HG03469 (cell line): ENCODE data around the gene NPPA.

Source experiments
- ATAC-seq: cut with Tn5 transposase; IDR thresholded peaks from one replicate; pipeline ENCODE4 v1.9.1; 2021; ENCODE audit warnings: mild to moderate bottlenecking, moderate library complexity, moderate number of reproducible peaks; ENCODE audit not compliant: unreplicated experiment

NPPA gene

GRCh38 chr1:11874624-11875023 is 27.0 kb upstream of the NPPA start:
- no peak for ATAC-seq

- no peak for ATAC-seq
These were observed 26.6 kb upstream of the NPPA start for GRCh38 chr1:11874258-11874562.

- ATAC-seq = no peak
These were observed 26.0 kb upstream of the NPPA start for GRCh38 chr1:11873395-11874257.

DNA sequence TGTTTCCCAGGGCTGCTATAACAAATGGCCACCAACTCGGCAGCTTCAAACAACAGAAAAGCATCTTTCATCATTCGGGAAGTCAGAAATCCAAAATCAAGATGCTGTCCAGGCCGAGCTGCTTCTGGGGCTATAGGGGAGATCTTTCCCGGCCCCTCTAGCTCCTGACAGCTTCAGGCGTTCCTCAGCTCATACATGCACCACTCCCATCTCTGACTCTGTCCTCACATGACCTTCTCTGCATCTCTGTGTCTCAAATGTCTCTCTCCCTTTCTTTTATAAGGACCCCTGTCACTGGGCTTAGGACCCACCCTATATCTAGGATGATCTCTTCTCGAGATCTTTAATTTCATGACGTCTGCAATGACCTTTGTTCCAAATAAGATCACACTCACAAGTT is 25.0 kb upstream of the NPPA start:
- no peak for ATAC-seq

DNA sequence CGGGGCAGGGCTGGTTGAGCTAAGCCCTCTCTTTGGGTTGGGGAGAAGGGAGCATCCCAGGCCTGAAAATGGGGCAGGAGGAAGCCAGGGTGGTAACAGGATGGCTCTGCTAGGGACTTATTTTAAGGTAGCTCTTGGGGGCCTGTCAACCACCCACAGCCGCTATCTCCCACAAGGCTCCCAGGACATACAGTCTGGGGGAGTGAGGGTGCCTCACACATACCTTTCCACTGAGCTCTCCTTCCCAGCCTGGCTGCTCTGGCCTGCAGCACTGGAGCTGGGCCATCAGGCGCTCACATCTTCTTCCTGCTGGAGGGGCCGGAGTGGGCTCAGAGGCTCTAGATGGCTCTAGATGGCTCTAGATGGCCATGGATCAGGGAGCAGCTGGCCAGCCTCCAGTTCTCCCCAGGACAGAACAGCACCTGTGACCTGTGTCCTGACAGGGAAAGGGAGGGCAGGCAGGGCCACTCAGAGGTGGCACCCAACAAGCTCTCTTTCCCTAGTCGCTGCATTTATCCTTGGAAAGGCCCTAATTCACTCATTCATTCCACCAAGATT is 22.1 kb upstream of the NPPA start:
- ATAC-seq = no peak

DNA sequence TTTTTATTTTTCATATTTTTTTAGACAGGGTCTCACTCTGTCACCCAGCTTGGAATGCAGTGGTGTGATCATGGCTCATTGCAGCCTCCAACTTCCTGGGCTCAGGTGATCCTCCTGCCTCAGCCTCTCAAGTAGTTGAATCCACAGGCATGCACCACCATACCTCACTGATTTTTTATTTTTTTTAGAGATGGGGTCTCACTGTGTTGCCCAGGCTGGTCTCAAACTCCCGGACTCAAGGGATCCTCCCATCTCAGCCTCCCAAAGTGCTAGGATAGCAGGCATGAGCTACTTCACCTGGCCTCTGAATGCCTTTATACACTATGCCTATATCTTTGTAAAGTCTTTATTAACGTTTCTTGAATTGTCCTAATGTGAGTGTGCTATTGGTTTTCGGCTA is 21.5 kb upstream of the NPPA start:
- no peak for ATAC-seq

GRCh38 chr1:11868331-11868980 is 20.9 kb upstream of the NPPA start:
- no peak for ATAC-seq

- ATAC-seq = no peak
These were observed 15.3 kb upstream of the NPPA start for GRCh38 chr1:11862890-11863289.

DNA sequence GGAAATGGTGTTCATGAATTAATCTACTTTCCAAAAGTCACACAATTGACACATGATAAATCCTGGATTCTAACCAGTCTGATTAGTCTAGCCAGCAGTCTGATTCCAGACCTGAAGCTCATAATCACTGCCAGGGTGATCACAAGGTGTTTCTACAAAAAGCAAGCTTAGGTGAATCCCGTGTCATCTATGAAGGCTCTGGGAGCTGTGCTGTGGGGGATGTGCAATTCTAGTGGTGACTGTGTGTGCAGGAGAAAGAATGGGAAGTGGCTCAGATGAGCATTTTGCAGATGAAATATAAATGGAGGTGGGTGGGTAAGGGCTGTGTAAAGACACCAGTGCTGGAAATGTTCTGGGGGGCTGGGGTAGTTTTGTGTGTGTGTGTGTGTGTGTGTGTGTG is 13.0 kb upstream of the NPPA start:
- no peak for ATAC-seq

GRCh38 chr1:11860083-11860482 is 12.5 kb upstream of the NPPA start:
- no peak for ATAC-seq

DNA sequence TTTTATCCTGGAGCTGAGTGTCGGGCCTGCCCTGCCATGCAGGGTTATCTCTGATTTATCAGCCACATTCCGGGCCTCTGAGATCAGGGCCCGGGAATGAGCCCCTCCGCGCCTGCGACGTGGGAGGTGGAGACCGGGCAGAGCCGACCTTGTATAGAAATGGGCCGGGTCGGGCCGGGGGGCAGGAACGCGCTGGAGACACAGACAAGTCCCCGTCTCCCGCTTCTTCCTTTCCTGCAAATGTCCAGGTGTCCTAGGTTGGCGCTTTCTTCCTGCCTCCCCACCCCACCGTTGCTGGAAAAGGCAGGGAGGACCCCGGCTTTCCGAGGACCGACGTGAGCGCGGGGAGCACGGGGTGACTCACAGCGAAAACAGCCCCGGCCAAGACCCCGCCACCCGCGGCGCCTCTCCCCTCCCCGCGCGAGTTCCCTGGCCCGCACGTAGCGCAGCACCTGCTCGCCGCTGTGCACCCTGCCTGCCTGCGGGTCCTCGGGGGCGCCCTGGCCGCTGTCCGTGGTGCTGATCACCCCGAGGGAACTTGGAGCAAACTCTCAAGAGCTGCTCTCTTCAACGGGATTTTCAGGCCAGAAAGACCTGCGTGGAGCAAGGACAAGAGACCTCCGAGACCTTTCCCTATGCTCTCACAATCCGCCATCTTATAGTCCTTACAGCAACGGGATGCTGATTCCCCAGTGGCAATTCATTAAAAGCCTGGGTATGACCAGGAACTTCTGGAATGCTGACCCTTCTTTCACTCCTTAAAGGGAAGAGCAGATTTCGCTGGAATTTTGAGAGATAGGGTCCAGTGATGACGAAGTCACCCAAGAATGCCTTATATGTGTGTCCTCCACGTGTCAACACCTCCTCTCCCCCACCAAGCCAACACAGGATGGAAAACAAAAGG is 11.6 kb upstream of the NPPA start:
- no peak for ATAC-seq

- no peak for ATAC-seq
These were observed 11.0 kb upstream of the NPPA start, which contains the start of gene NPPB for GRCh38 chr1:11858613-11858967. Gene NPPB (minus strand): TSS chr1:11858945. CDS start chr1:11858833, 112 bp downstream.

DNA sequence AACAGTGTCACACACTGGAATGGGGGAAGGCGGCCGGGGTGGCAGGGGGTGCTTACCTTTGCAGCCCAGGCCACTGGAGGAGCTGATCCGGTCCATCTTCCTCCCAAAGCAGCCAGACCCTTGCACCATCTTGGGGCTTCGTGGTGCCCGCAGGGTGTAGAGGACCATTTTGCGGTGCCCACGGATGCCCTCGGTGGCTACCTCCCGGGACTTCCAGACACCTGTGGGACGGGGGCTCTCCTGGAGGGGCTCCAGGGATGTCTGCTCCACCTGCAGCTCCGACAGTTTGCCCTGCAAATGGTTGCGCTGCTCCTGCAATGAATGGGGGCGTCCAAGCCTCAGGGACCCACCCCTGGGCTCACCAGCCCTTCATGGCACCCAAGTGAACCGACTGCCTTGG is 10.6 kb upstream of the NPPA start:
- ATAC-seq = no peak

DNA sequence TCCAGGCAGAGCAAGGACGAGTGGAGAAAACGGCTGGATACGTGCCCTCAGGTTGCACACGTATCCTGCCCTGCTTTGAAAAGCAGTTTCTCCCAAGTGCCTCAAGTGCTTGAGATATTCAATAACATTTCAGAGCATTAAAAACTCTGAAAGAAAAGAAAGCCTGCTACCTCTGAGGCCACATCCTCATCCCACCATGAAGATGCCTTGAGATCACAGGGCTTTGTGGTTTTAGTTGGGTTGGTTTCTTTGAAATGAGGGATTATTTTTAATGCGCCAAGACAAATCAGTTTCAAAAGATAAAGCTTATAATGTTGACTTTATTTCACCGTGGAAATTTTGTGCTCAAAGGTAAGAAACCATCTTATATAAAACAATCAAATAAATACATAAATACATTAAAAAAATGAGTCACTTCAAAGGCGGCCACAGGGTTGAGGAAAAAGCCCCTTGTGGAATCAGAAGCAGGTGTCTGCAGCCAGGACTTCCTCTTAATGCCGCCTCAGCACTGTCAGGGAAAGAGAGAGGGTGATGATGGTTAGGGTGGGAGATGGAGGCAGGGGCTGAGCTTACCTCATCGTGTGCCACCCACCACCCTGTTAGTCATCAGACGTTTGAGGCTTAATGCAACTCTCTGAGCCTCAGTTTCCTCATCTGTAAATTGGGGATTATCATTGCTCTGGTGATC is 9.7 kb upstream of the NPPA start:
- ATAC-seq = no peak

GRCh38 chr1:11856698-11857097 is 9.1 kb upstream of the NPPA start:
- ATAC-seq = no peak

DNA sequence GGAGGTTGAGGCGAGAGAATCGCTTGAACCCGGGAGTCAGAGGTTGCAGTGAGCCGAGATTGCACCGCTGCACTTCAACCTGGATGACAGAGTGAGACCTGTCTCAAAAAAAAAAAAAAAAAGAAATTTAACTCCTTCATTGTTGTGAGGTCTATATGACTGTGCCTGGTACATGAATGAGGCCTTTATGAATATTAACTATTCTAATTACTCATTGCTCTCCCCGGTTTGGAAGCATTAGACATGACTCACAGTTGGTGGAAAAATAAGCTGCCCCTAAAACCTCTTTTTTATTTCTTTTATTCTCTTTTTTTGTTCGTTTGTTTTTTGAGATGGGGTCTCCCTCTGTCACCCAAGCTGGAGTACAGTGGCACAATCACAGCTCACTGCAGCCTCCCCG is 7.8 kb upstream of the NPPA start:
- no peak for ATAC-seq

- no peak for ATAC-seq
These were observed 6.9 kb upstream of the NPPA start for GRCh38 chr1:11854519-11854918.

DNA sequence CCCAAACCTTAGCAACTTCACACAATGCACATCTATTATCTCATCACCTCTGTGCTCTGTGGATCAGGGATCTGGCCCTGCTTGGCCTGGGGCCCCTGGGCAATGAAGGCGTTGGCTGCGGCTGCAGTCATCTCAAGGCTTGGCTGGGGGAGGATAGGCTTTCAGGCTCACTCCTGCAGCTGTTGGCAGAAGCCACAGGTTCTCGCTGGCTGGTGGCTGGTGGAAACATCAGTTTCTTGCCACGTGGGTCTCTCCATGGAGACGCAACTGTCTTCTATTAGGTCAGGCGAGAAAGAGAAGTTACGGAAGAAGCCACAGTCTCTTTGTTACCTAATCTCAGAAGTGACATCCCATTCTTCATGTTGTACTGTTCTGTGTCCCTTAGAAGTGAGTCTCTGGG is 3.6 kb upstream of the NPPA start:
- ATAC-seq = no peak

DNA sequence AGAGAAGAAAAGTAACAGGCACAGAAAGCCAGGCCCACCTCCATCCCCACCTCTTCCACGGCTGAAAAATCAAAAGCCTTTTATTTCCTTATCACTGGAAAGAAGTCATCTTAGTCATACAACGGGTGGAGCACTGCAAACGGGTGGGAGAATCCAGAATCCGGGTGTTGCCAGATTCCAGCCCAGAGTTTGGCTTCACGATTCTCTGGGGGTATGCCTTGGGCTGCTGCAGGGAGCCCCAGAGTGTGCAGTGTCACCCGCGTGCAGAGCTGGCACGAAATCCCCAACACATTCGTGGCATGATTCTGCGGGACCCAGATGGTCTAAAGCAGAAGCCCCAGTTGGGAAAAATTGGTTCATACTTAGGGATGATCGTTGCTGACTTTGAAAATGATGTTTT is 2.6 kb upstream of the NPPA start:
- no peak for ATAC-seq

DNA sequence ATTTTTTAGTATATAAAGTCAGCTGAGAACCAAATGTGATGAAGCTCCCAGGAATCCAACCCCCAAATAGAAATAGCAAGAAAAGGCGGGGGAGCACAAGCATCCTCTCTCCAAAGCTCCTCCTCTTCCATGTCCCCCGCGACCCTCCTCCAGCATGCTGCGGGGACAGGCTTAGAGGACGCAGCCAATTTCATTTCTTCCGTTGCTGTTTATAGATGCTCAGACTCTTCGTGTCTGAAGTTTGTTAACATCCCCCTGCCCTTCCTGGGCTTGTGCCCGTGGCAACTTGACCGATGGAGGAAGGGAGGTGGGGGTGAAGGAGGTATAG is 754 bp upstream of the NPPA start:
- no peak for ATAC-seq
